Caco-2 (cell line): ENCODE measurements around the gene HOXA6. TPM values are rescaled to one million over a fixed set of nuclear protein-coding genes. Genes with fewer than 3 reads are reported as not detected.

Experiments used
- BruUV-seq: library from RNA; stranded (reverse); fragments of 400-500 nt; replicated peaks from 2 replicates; lab custom pipeline; 2021; lab: Mats Ljungman, UMichigan
- CTCF ChIA-PET: fragments of 300-600 bp; sonication (Branson Sonifier 250); formaldehyde crosslinking; loops from one replicate; lab custom pipeline; 2022; ENCODE audit warnings: antibody characterized with exemption; lab: Charles Lee
- POLR2A ChIA-PET: fragments of 300-600 bp; sonication (Branson Sonifier 250); formaldehyde crosslinking; loops from one replicate; lab custom pipeline; 2022; ENCODE audit warnings: antibody characterized with exemption; lab: Charles Lee
- DNase-seq, 2 experiments: peaks; one replicate each; pipeline versions ENCODE4 v3.0.0 to v3.0.0-alpha.2; 2020 to 2022
- H3K27me3 ChIP-seq: replicated peaks from 2 replicates; pipeline ENCODE4 v1.6.0; 2011; ENCODE audit warnings: low read length; ENCODE audit not compliant: control insufficient read depth, insufficient read depth
- H3K36me3 ChIP-seq: 2 replicates; pipeline ENCODE4 v1.5.1; 2011; ENCODE audit warnings: low read length; ENCODE audit not compliant: control insufficient read depth, insufficient read depth
- H3K4me1 ChIP-seq: fragments of 250-450 bp; sonication (Bioruptor Pico); 2 replicates; pipeline ENCODE4 v1.5.1; 2020; ENCODE audit warnings: mild to moderate bottlenecking
- H3K4me3 ChIP-seq: 2 replicates; pipeline ENCODE4 v1.5.1; 2011; ENCODE audit warnings: low read depth, mild to moderate bottlenecking, control low read depth, low read length
- H3K9me3 ChIP-seq: fragments of 250-450 bp; sonication (Bioruptor Pico); 2 replicates; pipeline ENCODE4 v1.5.1; 2020; ENCODE audit warnings: mild to moderate bottlenecking, moderate library complexity
- H3K27ac Mint-ChIP-seq: one replicate; pipeline ENCODE4 v1.8.0; 2022; ENCODE audit warnings: mixed read lengths; ENCODE audit not compliant: unreplicated experiment
- H3K27me3 Mint-ChIP-seq: one replicate; pipeline ENCODE4 v1.8.0; 2022; ENCODE audit warnings: mixed read lengths; ENCODE audit not compliant: insufficient read depth, unreplicated experiment
- H3K36me3 Mint-ChIP-seq: one replicate; pipeline ENCODE4 v1.8.0; 2022; ENCODE audit warnings: mild to moderate bottlenecking, mixed read lengths; ENCODE audit not compliant: insufficient read depth, unreplicated experiment
- H3K4me1 Mint-ChIP-seq: one replicate; pipeline ENCODE4 v1.8.0; 2022; ENCODE audit warnings: low read depth, mixed read lengths; ENCODE audit not compliant: unreplicated experiment
- H3K4me3 Mint-ChIP-seq: one replicate; pipeline ENCODE4 v1.8.0; 2022; ENCODE audit warnings: mild to moderate bottlenecking, moderate library complexity, mixed read lengths; ENCODE audit not compliant: unreplicated experiment
- H3K9me3 Mint-ChIP-seq: one replicate; pipeline ENCODE4 v1.8.0; 2022; ENCODE audit warnings: mixed read lengths; ENCODE audit not compliant: unreplicated experiment
- CTCF ChIP-seq, 2 experiments: fragments of 200-600 bp in 1 of 2; IDR thresholded peaks; 1 replicate in 1 of 2; 2 replicates in 1 of 2; pipeline versions ENCODE4 v1.5.1 to v1.8.0; 2011 to 2022; ENCODE audit warnings: antibody characterized with exemption in 1 of 2, control low read depth in 1 of 2, inconsistent platforms in 1 of 2, low read depth in 1 of 2, low read length in 1 of 2, mild to moderate bottlenecking in 1 of 2, moderate library complexity in 1 of 2; ENCODE audit not compliant: insufficient read depth in 1 of 2, severe bottlenecking in 1 of 2, unreplicated experiment in 1 of 2
- intact Hi-C: fragments of 100-400 bp; cut with micrococcal nuclease; formaldehyde crosslinking; loops from one replicate; pipeline ENCODE4 v1.10.0; 2022; ENCODE audit not compliant: unreplicated experiment
- total RNA-seq: library from RNA; stranded (reverse); gene quantifications from 2 replicates; pipeline ENCODE4 v1.2.3, GENCODE V29; 2022

HOXA6 gene
- total RNA-seq, 1 experiment from 2014 or later, result 5.6 TPM

DNA sequence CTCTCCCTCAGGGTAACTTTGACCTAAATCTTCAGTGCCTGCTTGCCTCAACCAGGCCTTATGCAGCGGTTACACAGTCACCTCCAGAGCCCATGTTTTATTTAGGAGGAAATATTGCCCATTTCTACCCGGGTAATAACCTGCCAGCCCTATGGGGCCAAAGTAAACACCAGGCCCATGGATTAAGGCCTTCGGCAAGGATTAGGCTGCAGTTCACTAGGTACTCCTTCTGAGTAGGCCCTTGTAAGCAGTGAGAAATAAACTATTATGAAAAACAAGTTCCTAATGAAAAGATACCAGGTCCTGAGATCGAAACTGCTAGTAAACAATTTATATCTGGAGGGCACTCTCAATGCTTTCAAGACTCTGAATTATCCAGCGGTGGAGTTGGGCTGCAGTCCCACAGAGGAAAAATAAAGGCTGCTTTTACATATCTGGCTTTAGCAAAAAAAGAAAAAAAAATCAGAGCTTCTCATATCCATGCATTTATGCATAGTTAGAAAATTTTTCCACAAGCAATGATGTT is 30.3 kb upstream of the HOXA6 start:
- no peaks in the 10 kb centered on the region for H3K9me3 ChIP-seq
- no peaks in the 10 kb centered on the region for H3K9me3 Mint-ChIP-seq
- DNase-seq, result no peak
- H3K4me3 ChIP-seq, result no peak overlapping the region
- H3K27ac Mint-ChIP-seq, result no peak overlapping the region
- peaks cover 4% of the 10 kb centered on the region for H3K4me1 ChIP-seq
- H3K27me3 ChIP-seq, result peaks cover 2% of the 10 kb centered on the region
- ChIA-PET CTCF (no interaction called here), POLR2A (no interaction called here)
- no TSS peak for BruUV-seq
- no peak overlapping the region for H3K4me3 Mint-ChIP-seq
- no peaks in the 10 kb centered on the region for H3K36me3 ChIP-seq
- H3K4me1 Mint-ChIP-seq, result no peaks in the 10 kb centered on the region
- TF ChIP-seq CTCF (IDR thresholded peaks at IDR 0.05; ENCODE audit: insufficient read depth in 1 of 2, low read depth in 1 of 2, low read length in 1 of 2, severe bottlenecking in 1 of 2, unreplicated experiment in 1 of 2), result no peak
- no peaks in the 10 kb centered on the region for H3K36me3 Mint-ChIP-seq
- no peaks in the 10 kb centered on the region for H3K27me3 Mint-ChIP-seq
- intact Hi-C loops, result no loop called here

DNA sequence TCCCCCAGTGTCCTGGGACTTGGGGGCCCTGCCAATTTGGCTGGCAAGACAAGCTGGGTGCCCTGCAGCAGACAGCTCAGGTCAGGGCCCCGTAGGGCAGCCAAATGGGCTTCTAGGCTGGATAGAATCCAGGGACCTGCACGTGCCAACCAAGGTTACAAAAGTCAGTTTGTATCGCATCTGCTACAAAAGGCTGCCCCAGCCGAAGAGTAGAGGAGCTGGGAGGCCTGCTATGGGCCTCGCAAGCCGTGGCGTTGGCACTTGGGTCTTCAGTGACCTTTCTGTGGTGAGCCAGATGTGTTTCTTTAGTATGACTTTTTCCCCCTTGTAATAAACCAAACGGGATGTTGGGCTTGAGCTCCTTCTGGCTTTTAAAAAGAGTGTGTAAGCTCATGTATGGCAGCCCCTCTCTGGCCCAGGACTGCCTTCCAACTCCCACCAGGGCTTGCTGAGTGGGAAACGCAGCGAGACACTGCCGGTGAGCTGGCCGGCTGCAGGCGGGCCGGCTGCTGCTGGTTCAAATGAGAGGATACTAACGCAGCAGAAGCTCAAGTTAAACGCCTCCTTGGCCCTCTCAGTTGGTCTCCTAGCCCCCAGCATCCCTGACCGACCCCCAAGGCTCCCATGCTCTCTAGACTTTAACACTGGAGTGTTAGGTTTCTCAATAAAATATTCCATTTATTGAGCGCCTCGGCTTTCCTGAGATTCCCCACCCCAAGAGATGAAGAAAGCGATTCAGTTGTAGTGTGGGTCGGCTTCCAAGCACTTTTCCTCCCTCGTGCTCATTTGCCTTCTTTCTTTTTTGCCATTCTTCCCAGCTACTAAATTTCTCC is 29.6 kb upstream of the HOXA6 start:
- Mint-ChIP-seq H3K27me3 (no peaks in the 10 kb centered on the region), H3K9me3 (no peaks in the 10 kb centered on the region), H3K4me3 (no peak overlapping the region), H3K4me1 (peaks cover 2% of the 10 kb centered on the region), H3K27ac (no peak overlapping the region), H3K36me3 (peaks cover 2% of the 10 kb centered on the region)
- ChIA-PET POLR2A (no interaction called here), CTCF (no interaction called here)
- Histone ChIP-seq H3K9me3 (no peaks in the 10 kb centered on the region), H3K36me3 (no peaks in the 10 kb centered on the region), H3K27me3 (peaks cover 2% of the 10 kb centered on the region), H3K4me3 (no peak overlapping the region), H3K4me1 (peaks cover 8% of the 10 kb centered on the region)
- BruUV-seq, result no TSS peak
- intact Hi-C loops, result no loop called here
- TF ChIP-seq CTCF (IDR thresholded peaks at IDR 0.05; ENCODE audit: insufficient read depth in 1 of 2, low read depth in 1 of 2, low read length in 1 of 2, severe bottlenecking in 1 of 2, unreplicated experiment in 1 of 2), result no peak
- DNase-seq, result peak in 1 of 2 experiments; percentile 16

DNA sequence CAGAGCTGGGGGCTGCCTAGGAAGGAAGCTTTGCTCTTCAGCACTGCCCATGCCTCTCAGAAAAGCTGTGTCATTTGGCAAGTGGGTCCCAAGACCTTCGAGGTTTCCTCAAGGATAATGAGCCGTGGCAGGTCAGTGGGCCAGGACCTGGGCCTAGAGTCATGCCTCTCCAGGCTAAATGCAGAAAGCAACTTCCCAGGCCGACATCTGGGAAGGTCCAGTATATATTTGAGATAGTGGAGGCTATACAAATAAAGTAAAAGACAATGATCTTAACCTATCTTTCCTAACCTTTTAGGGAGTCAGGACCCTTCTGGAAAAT is 28.9 kb upstream of the HOXA6 start:
- CTCF ChIA-PET, result no interaction called here
- intact Hi-C loops, result no loop called here
- TF ChIP-seq CTCF (IDR thresholded peaks at IDR 0.05; ENCODE audit: insufficient read depth in 1 of 2, low read depth in 1 of 2, low read length in 1 of 2, severe bottlenecking in 1 of 2, unreplicated experiment in 1 of 2), result no peak
- DNase-seq, result peak in 1 of 2 experiments; percentile 22
- Histone ChIP-seq H3K4me1 (peaks cover 8% of the 10 kb centered on the region), H3K36me3 (no peaks in the 10 kb centered on the region), H3K27me3 (peaks cover 2% of the 10 kb centered on the region), H3K4me3 (no peak overlapping the region), H3K9me3 (no peaks in the 10 kb centered on the region)
- no peak overlapping the region for H3K27ac Mint-ChIP-seq
- peaks cover 9% of the 10 kb centered on the region for H3K4me1 Mint-ChIP-seq
- H3K27me3 Mint-ChIP-seq, result no peaks in the 10 kb centered on the region
- H3K36me3 Mint-ChIP-seq, result peaks cover 9% of the 10 kb centered on the region
- BruUV-seq, result no TSS peak
- POLR2A ChIA-PET, result no interaction called here
- no peaks in the 10 kb centered on the region for H3K9me3 Mint-ChIP-seq
- no peak overlapping the region for H3K4me3 Mint-ChIP-seq
